HL-60 (cell line): ENCODE measurements around the gene WDHD1.

Experiments used
- DNase-seq, 2 experiments: peaks; one replicate each; pipeline ENCODE4 v3.0.0-alpha.2; 2010 to 2020; ENCODE audit warnings: low read depth in 1 of 2, low spot score in 1 of 2
- H3K27ac ChIP-seq: fragments of 250-450 bp; sonication (Bioruptor Pico); replicated peaks from 2 replicates; pipeline ENCODE4 v1.5.1; 2020; ENCODE audit warnings: mild to moderate bottlenecking, moderate library complexity
- H3K27me3 ChIP-seq: fragments of 250-450 bp; sonication (Bioruptor Pico); 2 replicates; pipeline ENCODE4 v1.5.1; 2021; ENCODE audit warnings: mild to moderate bottlenecking, moderate library complexity; ENCODE audit not compliant: insufficient read depth, poor library complexity, severe bottlenecking
- H3K4me3 ChIP-seq: replicated peaks from 2 replicates; pipeline ENCODE4 v1.5.1; 2011; ENCODE audit warnings: mild to moderate bottlenecking, control low read depth, low read length; ENCODE audit not compliant: insufficient read depth
- CTCF ChIP-seq: IDR thresholded peaks from one replicate; pipeline ENCODE4 v1.5.1; 2011; ENCODE audit warnings: low read length, control low read depth, inconsistent platforms; ENCODE audit not compliant: insufficient read depth
- GABPA ChIP-seq: IDR thresholded peaks from 2 replicates; pipeline ENCODE4 v1.6.1; 2012; ENCODE audit warnings: low read depth
- POLR2AphosphoS5 ChIP-seq: IDR thresholded peaks from 2 replicates; pipeline ENCODE4 v1.6.1; 2012; ENCODE audit warnings: low read depth
- REST ChIP-seq: IDR thresholded peaks from 2 replicates; pipeline ENCODE4 v1.6.1; 2012; ENCODE audit warnings: low read depth; ENCODE audit not compliant: insufficient replicate concordance
- SPI1 ChIP-seq: IDR thresholded peaks from 2 replicates; pipeline ENCODE4 v1.6.1; 2012; ENCODE audit warnings: low read depth, mild to moderate bottlenecking, borderline replicate concordance

WDHD1 gene

GRCh38 chr14:55054098-55054497 lies 27.2 kb upstream of the WDHD1 start:
- TF ChIP-seq CTCF (no peak), GABPA (no peak), REST (no peak), POLR2AphosphoS5 (no peak), SPI1 (no peak)
- Histone ChIP-seq H3K27me3 (no peaks in the 10 kb centered on the region), H3K4me3 (no peak overlapping the region), H3K27ac (no peak overlapping the region)
- DNase-seq: no peak

- Histone ChIP-seq H3K4me3 (no peak overlapping the region), H3K27me3 (no peaks in the 10 kb centered on the region), H3K27ac (no peak overlapping the region)
- DNase-seq: no peak
- TF ChIP-seq REST (no peak), SPI1 (no peak), CTCF (no peak), POLR2AphosphoS5 (no peak), GABPA (no peak)
Observed at GRCh38 chr14:55053500-55053899, 26.6 kb upstream of the WDHD1 start.

GRCh38 chr14:55053018-55053417 lies 26.1 kb upstream of the WDHD1 start:
- Histone ChIP-seq H3K4me3 (peak overlapping the region; percentile 83), H3K27me3 (no peaks in the 10 kb centered on the region), H3K27ac (no peak overlapping the region; the same call in 1 of the 2 replicates)
- TF ChIP-seq POLR2AphosphoS5 (no peak), SPI1 (no peak), GABPA (no peak), REST (no peak), CTCF (no peak)
- DNase-seq: no peak
